ENCODE measurements around the gene NUDCD3.

NUDCD3 gene

GRCh38 chr7:44448922-44449583 lies 41.4 kb downstream of the NUDCD3 start:
- H3K4me3 ChIP-seq = no peak overlapping the region
- no peak for TF ChIP-seq CTCF (IDR thresholded peaks at IDR 0.05)
- no peak for DNase-seq (ENCODE audit: low spot score)
- no peak overlapping the region for H3K27ac ChIP-seq

- no peak for DNase-seq (ENCODE audit: low spot score)
- TF ChIP-seq CTCF (IDR thresholded peaks at IDR 0.05) = no peak
- Histone ChIP-seq H3K27ac (no peak overlapping the region), H3K4me3 (no peak overlapping the region)
These were observed 42.5 kb downstream of the NUDCD3 start for GRCh38 chr7:44447874-44448425.

- no peak for TF ChIP-seq CTCF (IDR thresholded peaks at IDR 0.05)
These were observed 44.3 kb downstream of the NUDCD3 start for GRCh38 chr7:44445986-44446671.

GRCh38 chr7:44441079-44441478 lies 49.4 kb downstream of the NUDCD3 start:
- no peak overlapping the region for H3K4me3 ChIP-seq

More at GRCh38 chr7:44445986-44446671, 44.3 kb downstream of the NUDCD3 start:
- peak overlapping the region in 1 of 2 donors; percentile 44 for H3K27ac ChIP-seq
- no peak for DNase-seq (ENCODE audit: low spot score)
- no peak overlapping the region for H3K4me3 ChIP-seq

GRCh38 chr7:44440577-44441078 lies 49.8 kb downstream of the NUDCD3 start:
- no peak overlapping the region for H3K27ac ChIP-seq
- DNase-seq (ENCODE audit: low spot score) = no peak
- H3K4me3 ChIP-seq = no peak overlapping the region
- TF ChIP-seq CTCF (IDR thresholded peaks at IDR 0.05) = no peak

More at GRCh38 chr7:44441079-44441478, 49.4 kb downstream of the NUDCD3 start:
- no peak for DNase-seq (ENCODE audit: low spot score)
- TF ChIP-seq CTCF (IDR thresholded peaks at IDR 0.05) = no peak
- H3K27ac ChIP-seq = no peak overlapping the region

GRCh38 chr7:44439926-44440325 lies 50.5 kb downstream of the NUDCD3 start:
- DNase-seq (ENCODE audit: low spot score) = no peak
- Histone ChIP-seq H3K27ac (no peak overlapping the region), H3K4me3 (no peak overlapping the region)
- TF ChIP-seq CTCF (IDR thresholded peaks at IDR 0.05) = no peak
